Pulmonary artery endothelial cell (primary cell): ENCODE results near the gene LILRB5. TPM values are rescaled to one million over a fixed set of nuclear protein-coding genes. Genes with fewer than 3 reads are reported as not detected.
"Not testable (repeated sequence)": the region's sequence is repeated elsewhere in the genome, so short reads cannot be mapped to it uniquely, and the experiment has no call there.

Experiments used
- DNase-seq: peaks from one replicate; pipeline ENCODE4 v3.0.0-alpha.2; 2011; ENCODE audit warnings: low read depth, low spot score
- total RNA-seq: library from RNA; depleted of rRNA; stranded (reverse); fragments of >200 nt; gene quantifications from 2 replicates; pipeline ENCODE4 v1.2.3, GENCODE V29; 2014

LILRB5 gene
- not detected in 2 replicates for total RNA-seq

DNA sequence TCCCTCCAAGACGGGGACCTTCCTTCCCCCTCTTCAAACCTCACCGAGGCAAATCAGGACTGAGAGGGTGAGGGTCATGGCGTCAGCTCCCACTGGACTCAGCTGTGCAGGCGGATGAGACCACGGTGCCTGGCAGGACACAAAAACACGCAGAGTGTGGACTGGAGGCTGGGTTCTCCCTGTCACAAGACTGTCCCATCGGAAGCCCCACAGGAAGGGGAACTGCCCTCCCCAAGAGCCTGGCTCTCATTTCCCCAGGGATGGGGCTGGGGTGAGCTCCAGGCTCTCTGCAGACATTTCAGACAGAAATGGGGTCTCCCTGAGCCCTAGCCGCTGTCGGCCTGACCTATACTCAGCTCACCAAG, at the start of gene LILRB5:
LILRB5 (minus strand) TSS at position 158 of the 365 bp plus-strand sequence; CDS start at position 78, 80 bp downstream.
- DNase-seq: no peak

GRCh38 chr19:54305141-54305540, 48.1 kb upstream of the LILRB5 start:
- DNase-seq: no peak

DNA sequence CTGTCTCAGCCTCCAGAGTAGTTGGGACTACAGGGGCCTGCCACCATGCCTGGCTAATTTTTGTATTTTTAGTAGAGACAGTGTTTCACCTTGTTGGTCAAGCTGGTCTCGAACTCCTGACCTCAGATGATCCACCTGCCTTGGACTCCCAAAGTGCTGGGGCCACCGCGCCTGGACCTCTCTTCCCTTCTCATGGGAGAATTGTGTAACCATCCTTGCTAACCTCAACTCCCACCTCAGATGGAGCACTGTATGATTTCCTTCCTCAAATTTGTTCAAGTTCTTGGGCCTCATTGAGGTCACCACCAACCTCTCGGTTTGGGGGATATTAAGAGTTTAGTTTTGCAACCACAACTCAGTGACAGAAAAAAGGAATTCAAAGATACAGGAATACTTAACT, 45.2 kb upstream of the LILRB5 start:
- DNase-seq: no peak

GRCh38 chr19:54299515-54299914, 42.4 kb upstream of the LILRB5 start:
- DNase-seq: no peak

GRCh38 chr19:54299126-54299498, 42.0 kb upstream of the LILRB5 start:
- no peak for DNase-seq

GRCh38 chr19:54298357-54299125, 41.5 kb upstream of the LILRB5 start:
- DNase-seq: no peak

DNA sequence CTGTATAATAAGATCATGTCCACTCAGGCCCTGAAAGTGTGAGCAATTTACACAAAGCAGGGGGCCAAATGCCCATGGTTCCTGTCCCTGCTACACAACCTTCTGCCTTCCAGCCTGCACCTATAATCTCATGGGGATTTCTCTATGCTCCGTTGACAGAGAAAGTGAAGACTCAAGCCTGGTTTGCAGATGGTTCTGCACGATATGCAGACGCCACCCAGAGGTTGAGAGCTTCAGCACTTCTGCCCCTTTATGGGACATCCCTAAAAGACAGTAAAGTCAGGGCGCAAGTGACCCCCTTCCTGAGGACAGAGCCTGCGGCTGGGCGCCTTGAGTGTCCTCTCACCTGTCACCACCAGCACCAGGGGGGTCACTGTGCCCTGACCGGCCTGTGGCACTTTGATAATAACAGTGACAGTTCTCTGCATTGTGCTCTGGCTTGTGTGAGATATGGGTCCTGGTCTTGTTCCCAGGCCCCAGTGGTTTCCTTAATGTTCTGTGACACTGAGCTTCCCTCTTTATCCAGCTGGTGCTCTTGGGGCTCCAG, 40.8 kb upstream of the LILRB5 start:
- no peak for DNase-seq

DNA sequence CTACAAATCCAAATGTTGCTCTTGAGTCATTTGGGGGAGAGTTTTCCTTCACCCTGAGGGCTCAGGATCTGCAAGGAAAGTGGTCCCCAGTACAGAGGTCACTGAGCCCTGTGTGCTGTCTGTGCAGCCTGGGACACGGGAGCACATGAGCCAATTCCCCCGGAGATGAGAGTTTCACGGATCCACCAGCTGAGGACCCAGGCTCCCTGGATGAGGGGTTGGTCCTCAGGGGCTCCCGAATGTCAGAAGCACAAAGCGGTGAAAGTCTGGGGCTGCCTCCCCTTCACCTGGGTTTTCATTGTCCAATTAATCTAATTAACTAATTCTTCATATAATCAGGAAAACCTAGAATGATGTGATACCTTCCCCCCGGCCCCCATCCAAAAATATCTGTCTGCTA, 37.5 kb upstream of the LILRB5 start:
- DNase-seq: no peak

- not testable (repeated sequence) for DNase-seq
Observed at GRCh38 chr19:54289160-54289559, 32.1 kb upstream of the LILRB5 start.

DNA sequence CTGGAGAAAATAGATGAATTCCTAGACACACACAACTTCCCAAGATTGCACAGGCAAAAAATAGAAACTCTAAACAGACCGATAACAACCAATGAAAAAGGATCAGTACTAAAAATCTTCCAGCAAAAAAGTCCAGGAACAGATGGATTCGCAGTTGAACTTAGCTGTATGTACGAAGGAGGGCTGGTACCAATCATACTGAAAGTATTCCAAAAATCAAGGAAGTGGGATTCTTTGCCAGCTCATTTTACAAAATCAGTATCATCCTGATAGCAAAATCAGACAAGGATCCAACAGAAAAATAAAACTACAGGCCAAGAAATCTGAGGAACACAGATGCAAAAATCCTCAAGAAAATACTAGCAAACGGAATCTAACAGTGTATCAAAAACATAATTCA, 30.4 kb upstream of the LILRB5 start:
- no peak for DNase-seq

- DNase-seq: not testable (repeated sequence)
Observed at GRCh38 chr19:54286283-54286682, 29.2 kb upstream of the LILRB5 start.

- not testable (repeated sequence) for DNase-seq
Observed at GRCh38 chr19:54285427-54286056, 28.5 kb upstream of the LILRB5 start.

- no peak for DNase-seq
Observed at GRCh38 chr19:54282686-54283470, 25.8 kb upstream of the LILRB5 start.

DNA sequence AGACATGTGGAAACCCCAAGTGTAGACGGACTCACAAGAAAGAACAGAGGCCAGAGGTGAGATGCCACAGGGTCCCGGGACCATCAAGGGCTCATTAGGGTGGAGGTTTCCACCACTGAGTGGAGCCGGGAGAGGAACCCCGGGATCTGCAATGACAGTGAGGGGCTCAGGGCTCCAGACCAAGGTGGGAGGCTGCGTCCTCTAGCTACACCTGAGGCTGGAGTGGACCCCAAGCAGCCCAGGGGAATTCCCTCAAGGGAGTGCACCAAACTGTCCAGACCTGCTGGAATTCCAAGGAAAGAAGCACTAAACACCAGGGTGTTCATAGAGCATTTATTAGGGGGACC, 24.6 kb upstream of the LILRB5 start:
- DNase-seq: not testable (repeated sequence)

DNA sequence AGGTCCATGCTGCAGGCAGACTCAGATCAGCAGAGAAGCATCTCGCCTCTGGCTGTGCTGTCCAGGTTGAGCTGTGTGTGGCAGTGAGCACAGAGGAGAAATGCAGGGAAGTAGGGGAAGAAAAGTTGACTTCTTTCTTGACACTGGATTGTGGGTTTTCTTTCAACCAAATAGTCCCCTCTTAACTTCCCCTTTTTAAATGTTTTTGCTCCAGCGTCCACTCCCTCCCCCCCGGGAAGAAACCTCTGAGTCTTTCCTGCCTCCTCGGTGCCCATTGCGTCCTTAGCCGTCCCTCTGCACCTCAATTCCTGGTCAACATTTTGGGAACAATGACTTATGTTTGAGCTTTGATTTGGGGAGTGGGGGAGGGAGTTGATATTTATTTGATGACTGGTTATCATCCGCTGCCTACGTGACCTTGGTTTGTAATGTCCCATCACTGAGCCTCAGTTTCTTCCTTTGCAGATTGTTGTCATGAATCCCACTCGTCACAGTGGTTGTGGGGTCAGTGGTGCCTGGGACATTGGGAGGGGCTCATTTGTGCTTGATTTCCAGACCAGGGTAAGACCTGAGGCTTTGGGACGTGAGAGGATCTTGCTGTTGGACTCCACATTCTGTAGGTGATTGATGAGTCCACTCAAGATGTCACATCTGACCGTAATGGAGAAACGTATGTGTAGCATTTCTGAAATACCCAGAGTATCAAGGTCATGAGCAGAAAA, 24.1 kb upstream of the LILRB5 start, which contains the start of gene LILRB2:
LILRB2 (minus strand) TSS at position 104 of the 722 bp plus-strand sequence. CDS start 614 bp downstream, outside the sequence.
- no peak for DNase-seq

DNA sequence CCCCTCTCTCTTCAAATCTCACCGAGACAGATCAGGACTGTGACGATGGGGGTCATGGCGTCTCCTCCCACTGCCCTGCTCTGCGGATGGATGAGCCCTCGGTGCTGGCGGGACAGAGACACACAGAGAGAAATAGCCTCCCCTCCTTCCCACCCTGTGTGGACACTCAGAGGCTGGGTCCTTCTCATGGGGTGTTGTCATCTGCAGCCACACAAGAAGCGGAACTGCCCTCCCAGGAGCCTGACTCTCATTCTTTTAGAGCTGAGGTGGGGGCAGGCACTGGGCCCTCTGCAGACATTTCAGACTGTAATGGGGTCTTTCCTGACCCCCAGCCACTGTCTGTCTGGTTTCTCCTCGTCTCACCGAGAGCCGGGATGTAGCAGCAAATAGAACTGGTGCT, 23.4 kb upstream of the LILRB5 start:
- not testable (repeated sequence) for DNase-seq

- DNase-seq: not testable (repeated sequence)
Observed at GRCh38 chr19:54280025-54280424, 23.0 kb upstream of the LILRB5 start.

GRCh38 chr19:54279406-54279962, 22.4 kb upstream of the LILRB5 start:
- DNase-seq: no peak

DNA sequence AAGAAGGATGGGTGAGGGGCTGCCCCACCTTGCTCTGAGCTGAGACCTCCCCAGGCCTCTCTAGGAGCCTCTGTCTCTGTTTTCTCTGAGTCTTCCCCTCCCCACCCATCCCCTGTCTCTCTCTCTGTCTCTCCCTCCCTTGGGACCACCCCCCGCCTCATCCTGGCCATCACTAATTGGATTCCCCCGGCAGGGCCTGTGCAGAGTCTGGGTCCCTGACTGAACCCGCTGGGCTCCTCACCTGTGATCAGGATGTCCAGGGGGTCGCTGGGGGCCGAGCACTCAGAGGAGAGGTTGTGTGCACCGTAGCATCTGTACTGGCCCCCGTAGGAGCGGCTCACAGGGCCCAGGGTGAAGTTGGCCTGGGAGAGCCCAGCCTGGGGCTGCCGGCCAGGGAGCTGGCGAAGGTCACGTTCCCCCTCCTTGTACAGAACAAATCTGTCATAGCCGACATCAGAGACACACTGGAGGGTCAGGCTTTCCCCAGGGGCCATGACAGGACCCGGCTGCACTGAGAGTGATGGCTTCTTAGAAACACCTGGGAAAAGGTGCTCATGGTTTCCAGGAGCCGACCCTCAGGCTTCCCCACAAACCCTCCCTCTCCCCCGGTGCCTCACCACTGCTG, 21.6 kb upstream of the LILRB5 start:
- DNase-seq: not testable (repeated sequence)

DNA sequence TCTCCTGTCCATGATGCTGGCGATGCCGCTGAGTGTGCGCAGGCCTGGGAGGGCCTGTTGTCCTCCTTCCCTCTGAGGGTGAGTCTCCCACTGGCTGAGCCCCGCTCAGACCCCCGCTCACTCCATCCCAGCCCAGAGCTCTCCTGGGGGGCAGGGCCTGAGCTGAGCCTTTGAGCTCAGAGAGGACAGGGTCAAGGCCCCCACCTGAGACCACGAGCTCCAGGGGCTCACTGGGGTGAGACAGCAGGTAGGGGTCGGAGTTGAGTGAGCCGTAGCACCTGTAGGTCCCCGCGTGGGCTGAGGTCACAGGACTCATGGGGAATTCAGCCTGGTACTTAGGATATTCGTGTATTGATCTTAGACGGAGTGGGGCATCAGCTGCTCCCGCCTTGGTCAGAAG, 21.0 kb upstream of the LILRB5 start:
- DNase-seq: not testable (repeated sequence)
